Epithelial cell of esophagus (primary cell): Measurements from ENCODE around the gene RTKN2.
A peak's percentile ranks its signal among the peaks of the same experiment; 100 is the strongest.

Experiments
- DNase-seq: peaks from one replicate; pipeline ENCODE4 v3.0.0; 2010; ENCODE audit warnings: low read depth
- H3K4me3 ChIP-seq: 2 replicates; pipeline ENCODE4 v1.5.1; 2011; ENCODE audit warnings: mild to moderate bottlenecking, low read length, control low read depth
- CTCF ChIP-seq: IDR thresholded peaks from 2 replicates; pipeline ENCODE4 v1.5.1; 2011; ENCODE audit warnings: low read depth, mild to moderate bottlenecking, low read length, control low read depth, inconsistent platforms; ENCODE audit not compliant: insufficient read depth; ENCODE audit errors: missing control alignments

Gene RTKN2

GRCh38 chr10:62154231-62154630 is 114.4 kb downstream of the RTKN2 start:
- TF ChIP-seq CTCF, result no peak

GRCh38 chr10:62153191-62153590 is 115.5 kb downstream of the RTKN2 start:
- TF ChIP-seq CTCF, result no peak
- no peak overlapping the region for H3K4me3 ChIP-seq

More at GRCh38 chr10:62154231-62154630, 114.4 kb downstream of the RTKN2 start:
- no peak for DNase-seq
- H3K4me3 ChIP-seq, result no peak overlapping the region

GRCh38 chr10:62149621-62150020 is 119.0 kb downstream of the RTKN2 start:
- TF ChIP-seq CTCF, result no peak
- H3K4me3 ChIP-seq, result no peak overlapping the region
- no peak for DNase-seq

More at GRCh38 chr10:62153191-62153590, 115.5 kb downstream of the RTKN2 start:
- peak; percentile 82 for DNase-seq

- TF ChIP-seq CTCF, result no peak
- no peak for DNase-seq
- H3K4me3 ChIP-seq, result no peak overlapping the region
These were observed 120.5 kb downstream of the RTKN2 start for GRCh38 chr10:62148155-62148554.

- DNase-seq, result no peak
- H3K4me3 ChIP-seq, result no peak overlapping the region
- TF ChIP-seq CTCF, result no peak
These were observed 121.2 kb downstream of the RTKN2 start for GRCh38 chr10:62147425-62147824.

GRCh38 chr10:62136931-62137330 is 131.7 kb downstream of the RTKN2 start:
- TF ChIP-seq CTCF, result no peak
- H3K4me3 ChIP-seq, result no peak overlapping the region
- DNase-seq, result no peak

- DNase-seq, result no peak
- TF ChIP-seq CTCF, result no peak
- H3K4me3 ChIP-seq, result no peak overlapping the region
These were observed 135.0 kb downstream of the RTKN2 start for GRCh38 chr10:62133618-62134017.
